Liver (tissue), 9 donors: ENCODE data around the gene ABITRAM. TPM values are rescaled to one million over a fixed set of nuclear protein-coding genes. Genes with fewer than 3 reads are reported as not detected.

ENCODE experiments used
- DNase-seq: peaks from one replicate; pipeline ENCODE4 v3.0.0-alpha.2; 2017; ENCODE audit warnings: low spot score
- H3K27ac ChIP-seq, 2 donors: one replicate each; pipeline ENCODE4 v1.7.0; 2013; ENCODE audit warnings: inconsistent platforms in 2 of 2, low read length in 2 of 2, control low read depth in 1 of 2, low read depth in 1 of 2, mild to moderate bottlenecking in 1 of 2
- H3K27me3 ChIP-seq, 4 donors: one replicate each; pipeline versions ENCODE4 v1.6.1 to v1.7.0; 2013; ENCODE audit warnings: low read length in 3 of 4, inconsistent platforms in 1 of 4, mild to moderate bottlenecking in 1 of 4, moderate library complexity in 1 of 4; ENCODE audit not compliant: control insufficient read depth in 4 of 4, insufficient read depth in 4 of 4
- H3K36me3 ChIP-seq, 4 donors: one replicate each; pipeline versions ENCODE4 v1.6.1 to v1.7.0; 2013; ENCODE audit warnings: low read length in 3 of 4, mild to moderate bottlenecking in 3 of 4, low read depth in 1 of 4, moderate library complexity in 1 of 4; ENCODE audit not compliant: control insufficient read depth in 4 of 4, insufficient read depth in 3 of 4
- H3K4me1 ChIP-seq, 4 donors: one replicate each; pipeline versions ENCODE4 v1.6.1 to v1.7.0; 2013; ENCODE audit warnings: low read length in 3 of 4, mild to moderate bottlenecking in 3 of 4, moderate library complexity in 1 of 4; ENCODE audit not compliant: control insufficient read depth in 4 of 4, insufficient read depth in 4 of 4
- H3K4me3 ChIP-seq, 3 donors: one replicate each; pipeline versions ENCODE4 v1.6.1 to v1.7.0; 2013; ENCODE audit warnings: low read length in 3 of 3, control low read depth in 1 of 3, low read depth in 1 of 3, mild to moderate bottlenecking in 1 of 3
- H3K9ac ChIP-seq, 2 donors: one replicate each; pipeline ENCODE4 v1.7.0; 2013; ENCODE audit warnings: low read length in 2 of 2, mild to moderate bottlenecking in 2 of 2, moderate library complexity in 2 of 2, control low read depth in 1 of 2, low read depth in 1 of 2
- H3K9me3 ChIP-seq, 4 donors: one replicate each; pipeline versions ENCODE4 v1.6.1 to v1.7.0; 2013; ENCODE audit warnings: low read length in 3 of 4; ENCODE audit not compliant: control insufficient read depth in 4 of 4
- CTCF ChIP-seq: fragments of 150-350 bp; IDR thresholded peaks from 2 replicates; pipeline ENCODE4 v1.5.1; 2017; ENCODE audit warnings: improper control_type of control experiment, low read depth, low read length; ENCODE audit not compliant: missing input control
- EGR1 ChIP-seq, 2 donors: IDR thresholded peaks; 2 replicates each; pipeline ENCODE4 v1.6.1; 2016 to 2018; ENCODE audit warnings: antibody characterized with exemption in 2 of 2, low read depth in 2 of 2
- FOXA1 ChIP-seq: IDR thresholded peaks from 2 replicates; pipeline ENCODE4 v1.6.1; 2016; ENCODE audit warnings: antibody characterized with exemption
- FOXA2 ChIP-seq: IDR thresholded peaks from 2 replicates; pipeline ENCODE4 v1.6.1; 2016; ENCODE audit warnings: antibody characterized with exemption
- GABPA ChIP-seq, 2 donors: IDR thresholded peaks in 1 of 2; conservative IDR thresholded peaks in 1 of 2; 2 replicates each; pipeline ENCODE4 v1.6.1; 2016; ENCODE audit warnings: antibody characterized with exemption in 2 of 2, mild to moderate bottlenecking in 1 of 2, moderate library complexity in 1 of 2
- HNF4A ChIP-seq, 2 donors: conservative IDR thresholded peaks; 2 replicates each; pipeline ENCODE4 v1.6.1; 2016; ENCODE audit warnings: antibody characterized with exemption in 2 of 2, mild to moderate bottlenecking in 2 of 2
- HNF4G ChIP-seq: IDR thresholded peaks from 2 replicates; pipeline ENCODE4 v1.6.1; 2016; ENCODE audit warnings: antibody characterized with exemption
- JUND ChIP-seq, 2 donors: IDR thresholded peaks; 2 replicates each; pipeline ENCODE4 v1.6.1; 2016; ENCODE audit warnings: antibody characterized with exemption in 2 of 2
- RAD21 ChIP-seq, 2 donors: IDR thresholded peaks; 2 replicates each; pipeline ENCODE4 v1.6.1; 2016; ENCODE audit warnings: antibody characterized with exemption in 2 of 2, mild to moderate bottlenecking in 2 of 2
- REST ChIP-seq: IDR thresholded peaks from 2 replicates; pipeline ENCODE4 v1.6.1; 2016; ENCODE audit warnings: antibody characterized with exemption, mild to moderate bottlenecking
- RXRA ChIP-seq, 2 donors: IDR thresholded peaks; 2 replicates each; pipeline ENCODE4 v1.6.1; 2017 to 2018; ENCODE audit warnings: antibody characterized with exemption in 2 of 2, mild to moderate bottlenecking in 1 of 2
- SP1 ChIP-seq: IDR thresholded peaks from 2 replicates; pipeline ENCODE4 v1.6.1; 2018; ENCODE audit warnings: antibody characterized with exemption, mild to moderate bottlenecking
- TAF1 ChIP-seq: conservative IDR thresholded peaks from 2 replicates; pipeline ENCODE4 v1.6.1; 2016; ENCODE audit warnings: antibody characterized with exemption, mild to moderate bottlenecking
- YY1 ChIP-seq: IDR thresholded peaks from 2 replicates; pipeline ENCODE4 v1.6.1; 2016; ENCODE audit warnings: antibody characterized with exemption, mild to moderate bottlenecking
- WGBS: extraction: QIAGEN DNeasy Blood & Tissue Kit; methylation state at CpG from one replicate; pipeline ENCODE4 v1.1.7; 2013; 5-methylcytosine and 5-hydroxymethylcytosine counted together
- polyA plus RNA-seq, 2 donors: library from polyadenylated mRNA; stranded (reverse) in 1 of 2; unstranded in 1 of 2; fragments of 200-250 nt in 1 of 2; fragments of >200 nt in 1 of 2; fragmentation: Nextera tagmentation in 1 of 2; extraction: Ambion mirVana in 1 of 2; gene quantifications; one replicate each; pipeline versions ENCODE4 v1.2.1 to v1.2.3, GENCODE V29; 2013 to 2015
- total RNA-seq, 2 donors: library from RNA; depleted of rRNA; stranded (reverse); fragments of >200 nt; gene quantifications; one replicate each; pipeline ENCODE4 v1.2.3, GENCODE V29; 2014
- TF ChIP-seq, protein P1 (sequence below): IDR thresholded peaks from 2 replicates; pipeline ENCODE4 v1.6.1; 2016; ENCODE audit warnings: antibody characterized with exemption
- TF ChIP-seq, protein P2 (sequence below): IDR thresholded peaks from 2 replicates; pipeline ENCODE4 v1.6.1; 2016; ENCODE audit warnings: antibody characterized with exemption
- donor health status: healthy.
- donor health status: healthy.
- donor health status: healthy.
- donor health status: healthy.
- donor health status: healthy.

The ABITRAM gene
- total and polyA plus RNA-seq, 4 donors, result 3.5 to 8.2 (median 5.5) TPM

GRCh38 chr9:108921200-108921599 lies 13.0 kb upstream of the ABITRAM start:
- Histone ChIP-seq H3K4me3 (no peak overlapping the region), H3K36me3 (peaks cover 5 to 48% (median 34%) of the 10 kb centered on the region in 4 donors), H3K4me1 (peaks cover 0 to 5% (median 1%) of the 10 kb centered on the region in 4 donors), H3K9me3 (no peaks in the 10 kb centered on the region), H3K27ac (no peak overlapping the region), H3K27me3 (no peaks in the 10 kb centered on the region), H3K9ac (no peak overlapping the region)
- no peak for TF ChIP-seq CTCF
- no peak for TF ChIP-seq JUND (IDR thresholded peaks at IDR 0.05)
- no peak for TF ChIP-seq YY1
- TF ChIP-seq TAF1, result no peak
- TF ChIP-seq GABPA (IDR thresholded peaks at IDR 0.05 in 1 of 2, conservative IDR thresholded peaks at IDR 0.05 in 1 of 2), result no peak
- no peak for TF ChIP-seq FOXA2
- 79% methylated on average over 1 of the region's 1 CpG for WGBS
- no peak for DNase-seq

DNA sequence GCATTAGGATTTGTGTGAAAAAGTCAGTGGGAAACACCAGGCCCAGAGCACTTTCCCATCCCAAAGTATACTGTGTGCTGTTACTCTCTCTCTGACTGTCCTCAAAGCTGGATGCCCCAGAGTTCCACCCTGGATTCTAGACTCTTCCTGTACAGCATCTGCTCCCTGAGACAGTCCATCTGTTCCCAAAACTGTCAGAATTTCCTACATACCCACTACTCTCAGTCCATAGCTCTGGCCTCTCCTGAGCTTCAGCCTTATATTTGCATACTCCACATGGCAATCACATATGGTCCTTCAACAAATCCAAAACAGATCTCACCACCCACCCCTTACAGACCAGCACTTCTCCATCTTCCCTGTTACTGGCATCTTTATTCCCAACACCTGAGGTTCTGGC lies 9.7 kb upstream of the ABITRAM start:
- no peak for DNase-seq
- no peak for TF ChIP-seq TAF1
- TF ChIP-seq, protein P1, sequence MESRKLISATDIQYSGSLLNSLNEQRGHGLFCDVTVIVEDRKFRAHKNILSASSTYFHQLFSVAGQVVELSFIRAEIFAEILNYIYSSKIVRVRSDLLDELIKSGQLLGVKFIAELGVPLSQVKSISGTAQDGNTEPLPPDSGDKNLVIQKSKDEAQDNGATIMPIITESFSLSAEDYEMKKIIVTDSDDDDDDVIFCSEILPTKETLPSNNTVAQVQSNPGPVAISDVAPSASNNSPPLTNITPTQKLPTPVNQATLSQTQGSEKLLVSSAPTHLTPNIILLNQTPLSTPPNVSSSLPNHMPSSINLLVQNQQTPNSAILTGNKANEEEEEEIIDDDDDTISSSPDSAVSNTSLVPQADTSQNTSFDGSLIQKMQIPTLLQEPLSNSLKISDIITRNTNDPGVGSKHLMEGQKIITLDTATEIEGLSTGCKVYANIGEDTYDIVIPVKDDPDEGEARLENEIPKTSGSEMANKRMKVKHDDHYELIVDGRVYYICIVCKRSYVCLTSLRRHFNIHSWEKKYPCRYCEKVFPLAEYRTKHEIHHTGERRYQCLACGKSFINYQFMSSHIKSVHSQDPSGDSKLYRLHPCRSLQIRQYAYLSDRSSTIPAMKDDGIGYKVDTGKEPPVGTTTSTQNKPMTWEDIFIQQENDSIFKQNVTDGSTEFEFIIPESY, result no peak
- TF ChIP-seq YY1, result no peak
- TF ChIP-seq EGR1 (IDR thresholded peaks at IDR 0.05; ENCODE audit: low read depth in 2 of 2), result no peak
- TF ChIP-seq GABPA (IDR thresholded peaks at IDR 0.05 in 1 of 2, conservative IDR thresholded peaks at IDR 0.05 in 1 of 2), result no peak
- no peak for TF ChIP-seq HNF4A (conservative IDR thresholded peaks at IDR 0.05)
- TF ChIP-seq SP1, result no peak
- no peak for TF ChIP-seq CTCF
- TF ChIP-seq HNF4G, result no peak
- no peak for TF ChIP-seq RAD21 (IDR thresholded peaks at IDR 0.05)
- TF ChIP-seq, protein P2, sequence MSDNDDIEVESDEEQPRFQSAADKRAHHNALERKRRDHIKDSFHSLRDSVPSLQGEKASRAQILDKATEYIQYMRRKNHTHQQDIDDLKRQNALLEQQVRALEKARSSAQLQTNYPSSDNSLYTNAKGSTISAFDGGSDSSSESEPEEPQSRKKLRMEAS, result no peak
- no peak for TF ChIP-seq FOXA2
- TF ChIP-seq REST, result no peak
- no peak for TF ChIP-seq JUND (IDR thresholded peaks at IDR 0.05)
- TF ChIP-seq RXRA (IDR thresholded peaks at IDR 0.05), result no peak
- TF ChIP-seq FOXA1, result no peak
- Histone ChIP-seq H3K27ac (no peak overlapping the region), H3K4me3 (no peak overlapping the region), H3K36me3 (peaks cover 6 to 50% (median 43%) of the 10 kb centered on the region in 4 donors), H3K4me1 (peaks cover 0 to 5% (median 1%) of the 10 kb centered on the region in 4 donors), H3K9me3 (no peaks in the 10 kb centered on the region), H3K9ac (no peak overlapping the region), H3K27me3 (no peaks in the 10 kb centered on the region)
